Smooth muscle cell (in vitro differentiated cells): Measurements from ENCODE around the gene CST6. TPM values are rescaled to one million over a fixed set of nuclear protein-coding genes. Genes with fewer than 3 reads are reported as not detected.

Source experiments
- DNase-seq: peaks from one replicate; lab custom pipeline; 2025; ENCODE audit not compliant: unreplicated experiment; lab: John Stamatoyannopoulos, UW
- H2AFZ ChIP-seq: fragments of 200-600 bp; sonication (generic); 2 replicates; pipeline ENCODE4 v1.6.0; 2016; ENCODE audit warnings: antibody characterized with exemption, low read depth, mild to moderate bottlenecking
- H3F3A ChIP-seq: fragments of 200-600 bp; sonication (generic); 2 replicates; pipeline ENCODE4 v1.6.0; 2017; ENCODE audit warnings: antibody characterized with exemption, low read depth
- H3K27ac ChIP-seq: fragments of 200-600 bp; sonication (generic); 2 replicates; pipeline ENCODE4 v1.5.1; 2016; ENCODE audit warnings: low read depth, mild to moderate bottlenecking
- H3K27me3 ChIP-seq: fragments of 200-600 bp; sonication (generic); 2 replicates; pipeline ENCODE4 v1.6.1; 2016; ENCODE audit warnings: low read depth, mild to moderate bottlenecking
- H3K36me3 ChIP-seq: fragments of 200-600 bp; sonication (generic); 2 replicates; pipeline ENCODE4 v1.5.1; 2016; ENCODE audit warnings: low read depth
- H3K4me1 ChIP-seq: fragments of 200-600 bp; sonication (generic); 2 replicates; pipeline ENCODE4 v1.5.1; 2016; ENCODE audit warnings: low read depth
- H3K4me2 ChIP-seq: fragments of 200-600 bp; sonication (generic); 2 replicates; pipeline ENCODE4 v1.6.0; 2016; ENCODE audit warnings: mild to moderate bottlenecking
- H3K4me3 ChIP-seq: fragments of 200-600 bp; sonication (generic); 2 replicates; pipeline ENCODE4 v1.5.1; 2016; ENCODE audit warnings: mild to moderate bottlenecking
- H3K79me2 ChIP-seq: fragments of 200-600 bp; sonication (generic); 2 replicates; pipeline ENCODE4 v1.6.0; 2016; ENCODE audit warnings: low read depth, mild to moderate bottlenecking
- H3K9ac ChIP-seq: fragments of 200-600 bp; sonication (generic); 2 replicates; pipeline ENCODE4 v1.6.0; 2016; ENCODE audit warnings: low read depth
- H3K9me3 ChIP-seq: fragments of 200-600 bp; sonication (generic); replicated peaks from 2 replicates; pipeline ENCODE4 v1.5.1; 2016; ENCODE audit warnings: low read depth
- H4K20me1 ChIP-seq: fragments of 200-600 bp; sonication (generic); 2 replicates; pipeline ENCODE4 v1.6.0; 2016; ENCODE audit warnings: low read depth
- WGBS: methylation state at CpG from one replicate; pipeline ENCODE4 v1.1.7; 2016; ENCODE audit warnings: low lambda C conversion rate; 5-methylcytosine and 5-hydroxymethylcytosine counted together
- polyA plus RNA-seq: library from polyadenylated mRNA; unstranded; fragments of >200 nt; fragmentation: Nextera tagmentation; extraction: Ambion mirVana; gene quantifications from 2 replicates; pipeline ENCODE4 v1.2.1, GENCODE V29; 2016
- total RNA-seq: library from RNA; depleted of rRNA; stranded (reverse); fragments of >200 nt; gene quantifications from 2 replicates; pipeline ENCODE4 v1.2.3, GENCODE V29; 2014
- TF ChIP-seq, protein P1 (sequence below): fragments of 200-600 bp; sonication (generic); IDR thresholded peaks from 2 replicates; pipeline ENCODE4 v1.5.1; 2017; ENCODE audit warnings: borderline replicate concordance, mild to moderate bottlenecking, antibody characterized with exemption; ENCODE audit not compliant: insufficient read depth, poor library complexity, severe bottlenecking

The CST6 gene
- total and polyA plus RNA-seq, 2 experiments from 2014 or later, result 37.6 to 97.0 TPM

DNA sequence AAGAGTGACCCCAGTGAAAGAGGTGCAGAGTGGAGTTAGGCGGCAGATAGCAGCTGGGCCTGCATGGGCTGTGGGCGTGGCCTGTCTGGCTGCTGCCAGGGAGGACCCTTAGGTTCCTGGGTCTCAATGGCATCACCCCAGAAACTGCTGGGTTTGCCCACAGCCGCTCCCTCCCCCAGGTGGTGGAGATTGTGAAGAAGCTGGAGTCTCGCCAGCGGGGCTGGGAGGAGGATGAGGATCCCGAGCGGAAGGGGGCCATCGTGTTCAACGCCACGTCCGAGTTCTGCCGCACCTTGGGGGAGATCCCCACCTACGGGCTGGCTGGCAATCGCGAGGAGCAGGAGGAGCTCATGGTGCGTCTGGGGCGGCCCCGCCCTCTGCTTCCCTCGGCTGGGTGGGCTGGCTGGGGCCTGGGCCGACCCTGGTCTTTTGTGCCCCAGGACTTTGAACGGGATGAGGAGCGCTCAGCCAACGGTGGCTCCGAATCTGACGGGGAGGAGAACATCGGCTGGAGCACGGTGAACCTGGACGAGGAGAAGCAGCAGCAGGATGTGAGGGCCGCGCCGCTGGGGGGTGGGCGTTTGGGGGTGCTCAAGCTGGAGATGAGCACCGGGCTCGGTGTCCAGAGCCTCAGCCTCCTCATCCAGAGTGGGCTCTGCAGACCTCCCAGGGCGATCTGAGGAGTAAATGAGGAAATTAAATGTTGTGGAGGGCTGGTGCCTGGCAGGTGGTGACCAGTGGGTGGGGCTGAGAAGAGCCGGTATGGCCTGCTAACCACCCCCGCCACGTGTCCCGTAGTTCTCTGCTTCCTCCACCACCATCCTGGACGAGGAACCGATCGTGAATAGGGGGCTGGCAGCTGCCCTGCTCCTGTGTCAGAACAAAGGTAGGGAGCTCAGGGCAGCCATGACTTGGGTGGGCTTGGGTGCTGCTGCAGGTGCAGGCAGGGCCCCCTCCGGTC lies 35.3 kb upstream of the CST6 start:
- H3K36me3 ChIP-seq, result no peaks in the 10 kb centered on the region
- TF ChIP-seq, protein P1, sequence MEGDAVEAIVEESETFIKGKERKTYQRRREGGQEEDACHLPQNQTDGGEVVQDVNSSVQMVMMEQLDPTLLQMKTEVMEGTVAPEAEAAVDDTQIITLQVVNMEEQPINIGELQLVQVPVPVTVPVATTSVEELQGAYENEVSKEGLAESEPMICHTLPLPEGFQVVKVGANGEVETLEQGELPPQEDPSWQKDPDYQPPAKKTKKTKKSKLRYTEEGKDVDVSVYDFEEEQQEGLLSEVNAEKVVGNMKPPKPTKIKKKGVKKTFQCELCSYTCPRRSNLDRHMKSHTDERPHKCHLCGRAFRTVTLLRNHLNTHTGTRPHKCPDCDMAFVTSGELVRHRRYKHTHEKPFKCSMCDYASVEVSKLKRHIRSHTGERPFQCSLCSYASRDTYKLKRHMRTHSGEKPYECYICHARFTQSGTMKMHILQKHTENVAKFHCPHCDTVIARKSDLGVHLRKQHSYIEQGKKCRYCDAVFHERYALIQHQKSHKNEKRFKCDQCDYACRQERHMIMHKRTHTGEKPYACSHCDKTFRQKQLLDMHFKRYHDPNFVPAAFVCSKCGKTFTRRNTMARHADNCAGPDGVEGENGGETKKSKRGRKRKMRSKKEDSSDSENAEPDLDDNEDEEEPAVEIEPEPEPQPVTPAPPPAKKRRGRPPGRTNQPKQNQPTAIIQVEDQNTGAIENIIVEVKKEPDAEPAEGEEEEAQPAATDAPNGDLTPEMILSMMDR, result no peak
- H3K27me3 ChIP-seq, result no peaks in the 10 kb centered on the region
- H3K27ac ChIP-seq, result no peak overlapping the region
- no peak overlapping the region for H3K4me2 ChIP-seq
- H3F3A ChIP-seq, result no peaks in the 10 kb centered on the region
- no peak overlapping the region for H2AFZ ChIP-seq
- DNase-seq, result no peak
- H3K79me2 ChIP-seq, result no peaks in the 10 kb centered on the region
- 95% methylated on average over 42 of the region's 43 CpGs for WGBS
- no peak overlapping the region for H3K4me3 ChIP-seq
- no peaks in the 10 kb centered on the region for H3K4me1 ChIP-seq
- H4K20me1 ChIP-seq, result no peaks in the 10 kb centered on the region
- no peak overlapping the region for H3K9ac ChIP-seq
- no peaks in the 10 kb centered on the region for H3K9me3 ChIP-seq

DNA sequence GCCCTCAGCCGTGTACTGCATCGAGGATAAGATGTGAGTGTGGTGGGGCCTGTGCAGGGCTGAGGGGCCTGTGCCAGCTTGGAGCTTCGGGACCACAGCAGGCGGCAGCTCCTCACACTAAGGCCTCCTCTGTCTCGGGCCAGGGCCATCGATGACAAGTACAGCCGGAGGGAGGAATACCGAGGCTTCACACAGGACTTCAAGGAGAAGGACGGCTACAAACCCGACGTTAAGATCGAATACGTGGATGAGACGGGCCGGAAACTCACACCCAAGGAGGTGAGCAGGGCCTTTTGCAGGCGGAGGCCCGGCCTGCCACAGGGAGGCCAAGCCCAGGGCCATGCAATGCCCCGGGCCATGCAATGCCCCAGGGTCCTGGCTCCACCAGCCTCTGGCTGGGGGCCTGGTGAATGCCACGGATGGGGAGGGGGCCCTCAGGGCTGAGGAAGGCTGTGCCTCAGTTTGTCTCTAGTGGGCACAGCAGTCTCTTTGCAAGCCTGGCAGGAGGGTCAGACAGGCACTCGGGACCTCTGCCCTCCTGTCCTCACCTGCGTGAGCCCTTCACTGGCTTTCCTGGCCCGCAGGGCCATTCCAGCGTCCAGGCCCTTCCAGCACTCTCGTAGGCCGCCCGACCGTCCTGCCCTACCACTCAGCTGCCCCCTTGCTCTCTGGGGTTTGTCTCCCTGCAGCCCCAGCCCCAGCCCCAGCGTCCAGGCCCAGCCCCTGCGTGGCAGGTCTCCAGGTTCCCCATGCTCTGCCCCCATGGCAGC lies 34.0 kb upstream of the CST6 start:
- WGBS, result 94% methylated on average over 22 of the region's 29 CpGs
- no peaks in the 10 kb centered on the region for H3F3A ChIP-seq
- TF ChIP-seq, protein P1, result no peak

DNA sequence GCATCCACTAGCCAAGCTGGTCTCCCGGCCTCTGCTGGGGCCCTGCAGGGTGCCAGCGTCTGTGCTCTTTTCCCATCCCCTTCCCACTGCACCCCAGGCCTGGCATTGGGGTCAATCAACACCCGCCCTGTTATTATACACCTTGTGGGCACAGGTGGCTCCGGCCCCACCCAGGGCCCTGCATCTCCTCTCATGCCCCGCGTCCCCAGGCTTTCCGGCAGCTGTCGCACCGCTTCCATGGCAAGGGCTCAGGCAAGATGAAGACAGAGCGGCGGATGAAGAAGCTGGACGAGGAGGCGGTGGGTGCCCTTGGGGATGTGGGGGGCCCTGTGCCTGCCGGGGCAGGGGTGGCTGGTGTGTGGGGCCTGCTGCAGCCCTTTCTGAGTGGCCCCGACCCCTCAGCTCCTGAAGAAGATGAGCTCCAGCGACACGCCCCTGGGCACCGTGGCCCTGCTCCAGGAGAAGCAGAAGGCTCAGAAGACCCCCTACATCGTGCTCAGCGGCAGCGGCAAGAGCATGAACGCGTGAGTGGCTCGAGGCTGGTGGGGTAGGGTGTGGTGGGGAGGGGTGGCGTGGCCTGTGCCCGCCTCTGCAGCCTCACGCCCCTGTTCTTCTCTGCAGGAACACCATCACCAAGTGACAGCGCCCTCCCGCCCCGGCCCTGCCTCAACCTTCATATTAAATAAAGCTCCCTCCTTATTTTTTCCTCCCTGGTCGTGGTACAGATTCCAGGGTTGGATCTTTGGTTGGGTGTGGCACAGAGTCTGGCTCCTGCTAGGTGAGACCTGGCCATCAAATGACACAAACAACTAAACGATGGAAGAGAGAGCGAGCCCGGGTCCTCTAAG lies 33.2 kb upstream of the CST6 start:
- no peak overlapping the region for H3K4me3 ChIP-seq
- no peak for DNase-seq
- WGBS, result 98% methylated on average over 27 of the region's 34 CpGs

More for the DNA sequence above, 34.0 kb upstream of the CST6 start:
- H3K9ac ChIP-seq, result no peak overlapping the region
- no peak overlapping the region for H3K27ac ChIP-seq
- no peak overlapping the region for H3K4me2 ChIP-seq
- H4K20me1 ChIP-seq, result no peaks in the 10 kb centered on the region
- no peaks in the 10 kb centered on the region for H3K27me3 ChIP-seq
- H3K79me2 ChIP-seq, result no peaks in the 10 kb centered on the region
- no peak overlapping the region for H3K4me3 ChIP-seq
- DNase-seq, result no peak
- H3K36me3 ChIP-seq, result no peaks in the 10 kb centered on the region
- no peak overlapping the region for H2AFZ ChIP-seq
- H3K9me3 ChIP-seq, result no peaks in the 10 kb centered on the region
- no peaks in the 10 kb centered on the region for H3K4me1 ChIP-seq

More for the DNA sequence above, 33.2 kb upstream of the CST6 start:
- H3K9me3 ChIP-seq, result no peaks in the 10 kb centered on the region
- no peaks in the 10 kb centered on the region for H3K4me1 ChIP-seq
- H3K79me2 ChIP-seq, result no peaks in the 10 kb centered on the region
- no peaks in the 10 kb centered on the region for H4K20me1 ChIP-seq
- no peaks in the 10 kb centered on the region for H3F3A ChIP-seq
- H2AFZ ChIP-seq, result no peak overlapping the region
- H3K4me2 ChIP-seq, result no peak overlapping the region
- no peaks in the 10 kb centered on the region for H3K27me3 ChIP-seq
- H3K9ac ChIP-seq, result no peak overlapping the region
- TF ChIP-seq, protein P1, result no peak
- H3K36me3 ChIP-seq, result no peaks in the 10 kb centered on the region
- H3K27ac ChIP-seq, result no peak overlapping the region
